CD4-positive, alpha-beta T cell treated with Interleukin-12 subunit alpha and Interleukin-12 subunit beta, for 1 hour (primary cell): ENCODE results near the gene FOXD4.
"Not testable (repeated sequence)": the region's sequence is repeated elsewhere in the genome, so short reads cannot be mapped to it uniquely, and the experiment has no call there.

Experiments used
- DNase-seq: peaks from one replicate; pipeline ENCODE4 v3.0.0-alpha.2; 2020

The FOXD4 gene

DNA sequence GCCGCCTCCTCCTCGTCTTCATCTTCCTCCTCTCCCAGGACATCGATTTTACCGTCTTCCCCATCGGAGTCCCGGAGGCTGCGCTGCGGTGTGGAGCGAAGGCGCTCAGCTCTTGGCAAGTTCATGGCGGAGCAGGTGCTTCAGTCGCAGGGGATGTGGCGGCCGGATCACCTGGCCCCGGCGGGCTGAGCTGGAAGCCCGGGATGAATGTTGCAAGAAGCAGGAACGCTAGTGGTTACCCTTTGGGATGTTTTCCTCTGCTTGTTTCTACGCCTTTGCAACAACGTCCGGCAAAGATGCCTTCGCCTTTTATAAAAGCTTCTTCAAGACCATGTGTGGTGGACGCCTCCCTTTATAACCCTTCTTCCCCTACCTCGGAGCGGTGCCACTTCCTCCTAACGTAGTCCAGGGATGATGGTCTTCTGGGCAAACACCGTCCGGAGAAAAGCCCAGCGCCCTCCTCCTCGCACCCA is at the start of gene FOXD4:
TSS of gene FOXD4 (minus strand) at position 423 of the 473 bp plus-strand sequence. CDS start at position 125, 298 bp downstream.
- DNase-seq = not testable (repeated sequence)

DNA sequence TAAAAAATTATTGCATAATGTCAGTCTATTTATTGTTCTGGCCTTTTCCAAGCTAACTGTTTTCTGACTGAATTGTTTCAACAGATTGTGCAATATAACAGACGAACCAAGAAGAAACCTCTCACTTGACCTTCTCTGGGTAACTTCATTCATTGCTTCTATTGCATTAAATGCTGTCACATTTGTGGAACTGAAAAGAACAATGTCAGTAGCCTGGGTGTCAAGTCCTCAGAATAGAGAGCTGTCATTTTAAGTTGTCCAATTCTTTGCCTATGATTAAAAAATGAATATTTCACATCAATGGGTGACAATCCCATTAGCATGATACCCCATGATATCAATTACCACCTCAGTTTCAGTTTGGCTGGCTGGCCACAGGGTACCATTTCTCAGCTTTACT is 41.7 kb upstream of the FOXD4 start:
- not testable (repeated sequence) for DNase-seq

GRCh38 chr9:151173-151572 is 33.0 kb upstream of the FOXD4 start:
- not testable (repeated sequence) for DNase-seq

DNA sequence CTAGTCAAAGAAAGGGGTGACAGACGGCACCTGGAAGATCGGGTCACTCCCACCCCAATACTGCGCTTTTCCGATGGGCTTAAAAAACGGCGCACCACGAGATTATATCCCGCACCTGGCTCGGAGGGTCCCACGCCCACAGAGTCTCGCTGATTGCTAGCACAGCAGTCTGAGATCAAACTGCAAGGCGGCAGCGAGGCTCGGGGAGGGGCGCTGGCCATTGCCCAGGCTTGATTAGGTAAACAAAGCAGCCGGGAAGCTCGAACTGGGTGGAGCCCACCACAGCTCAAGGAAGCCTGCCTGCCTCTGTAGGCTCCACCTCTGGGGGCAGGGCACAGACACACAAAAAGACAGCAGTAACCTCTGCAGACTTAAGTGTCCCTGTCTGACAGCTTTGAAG is 21.7 kb upstream of the FOXD4 start:
- DNase-seq = not testable (repeated sequence)

GRCh38 chr9:117144-117994 is 848 bp downstream of the FOXD4 start:
- peak; percentile 26 for DNase-seq

- not testable (repeated sequence) for DNase-seq
Observed at GRCh38 chr9:116239-117077, 1.8 kb downstream of the FOXD4 start.

DNA sequence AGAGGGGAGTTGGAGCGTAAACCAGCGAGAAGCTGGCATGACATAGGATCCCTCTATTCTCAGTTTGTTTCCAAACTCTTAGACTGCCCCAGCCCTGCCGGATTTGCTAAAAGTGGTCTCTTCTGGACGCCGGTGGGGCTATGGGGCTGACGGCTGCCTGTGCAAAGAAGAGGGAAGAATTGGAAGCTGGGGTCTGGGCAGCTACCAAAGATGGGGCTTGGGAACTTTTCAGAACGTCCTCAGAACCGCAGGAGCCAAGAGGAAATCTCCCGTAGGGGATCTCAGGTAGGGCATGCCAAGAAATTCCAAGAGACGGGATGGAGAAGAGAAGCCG is 3.1 kb downstream of the FOXD4 start:
- not testable (repeated sequence) for DNase-seq

GRCh38 chr9:114267-115117 is 3.7 kb downstream of the FOXD4 start:
- not testable (repeated sequence) for DNase-seq

DNA sequence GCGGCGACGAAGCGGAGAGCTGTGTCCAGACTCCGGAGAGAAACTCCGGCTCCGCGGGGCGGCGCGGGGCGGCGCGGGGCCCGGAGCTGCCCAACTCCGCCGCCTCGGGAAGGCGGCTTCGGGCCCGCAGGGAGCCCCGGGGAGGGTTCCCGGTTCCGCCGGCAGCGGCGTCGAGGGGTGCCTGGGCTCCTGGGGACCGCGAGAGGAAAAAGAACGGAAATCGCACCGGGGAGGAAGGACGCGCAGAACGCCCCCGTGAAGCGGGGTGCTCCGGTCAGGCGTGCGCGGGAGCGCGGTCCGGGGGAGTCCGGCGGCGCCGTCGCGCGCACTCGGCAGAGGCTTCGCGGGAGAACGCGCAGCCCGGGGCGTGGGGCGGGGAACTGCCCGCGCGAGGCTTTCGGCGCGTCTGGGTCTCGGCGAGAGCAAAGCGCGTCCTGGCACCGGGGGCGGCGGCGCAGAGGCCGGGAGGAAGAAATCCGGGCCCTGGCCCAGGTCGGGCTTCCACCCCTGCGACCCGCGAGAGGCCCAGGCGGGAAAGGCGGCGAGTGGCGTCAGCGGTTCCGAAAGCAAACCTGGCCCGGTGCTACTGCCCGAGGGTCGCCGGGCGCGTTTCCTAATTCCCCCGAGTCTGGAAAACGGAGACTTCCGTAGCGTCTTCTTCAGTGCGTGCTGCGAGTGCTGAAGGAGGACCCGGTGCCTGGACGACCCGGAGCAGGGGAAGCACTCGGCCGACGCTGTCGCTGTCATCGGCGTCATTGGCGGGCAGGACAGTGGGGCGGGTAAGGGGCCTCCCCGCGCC is 4.5 kb downstream of the FOXD4 start:
- peak; percentile 33 for DNase-seq

- DNase-seq = not testable (repeated sequence)
Observed at GRCh38 chr9:112589-113467, 5.4 kb downstream of the FOXD4 start.

- not testable (repeated sequence) for DNase-seq
Observed at GRCh38 chr9:110672-111071, 7.5 kb downstream of the FOXD4 start.

GRCh38 chr9:109540-109939 is 8.7 kb downstream of the FOXD4 start:
- DNase-seq = not testable (repeated sequence)

DNA sequence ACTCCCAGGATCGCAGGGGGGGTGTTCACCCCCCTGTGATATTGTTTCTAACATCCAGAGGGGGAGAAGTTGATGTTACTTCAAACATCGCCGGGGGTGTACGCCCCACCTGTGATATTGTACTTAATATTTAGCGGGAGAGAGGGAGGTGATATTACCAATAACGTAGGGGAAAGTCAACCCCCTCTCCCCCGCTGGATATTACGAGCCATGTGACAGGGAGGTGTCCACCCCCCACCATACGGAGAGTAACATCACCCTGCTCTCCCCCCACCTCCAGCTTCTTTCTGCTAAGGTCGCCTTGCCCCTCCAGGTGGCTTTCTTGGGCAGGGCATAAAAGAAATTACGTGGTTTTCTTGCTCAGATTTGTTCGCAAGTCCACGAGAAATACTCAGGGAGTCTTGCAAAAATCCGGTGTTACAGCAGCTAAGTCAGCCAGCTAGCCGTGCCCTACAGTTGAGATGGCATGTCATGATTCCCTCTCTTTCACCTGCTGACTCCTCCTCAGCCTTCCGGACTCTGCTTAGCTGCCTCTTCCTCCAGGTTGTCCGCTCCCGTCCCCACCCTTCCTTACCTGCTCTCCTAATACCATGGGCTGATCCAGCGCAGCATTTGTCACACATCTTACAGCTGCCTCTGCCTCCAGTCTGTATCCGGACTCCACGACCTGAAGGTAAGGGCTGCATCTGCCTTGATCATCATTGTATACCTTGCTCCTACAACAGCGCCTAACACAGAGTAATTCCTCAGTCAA is 9.3 kb downstream of the FOXD4 start:
- DNase-seq = not testable (repeated sequence)

DNA sequence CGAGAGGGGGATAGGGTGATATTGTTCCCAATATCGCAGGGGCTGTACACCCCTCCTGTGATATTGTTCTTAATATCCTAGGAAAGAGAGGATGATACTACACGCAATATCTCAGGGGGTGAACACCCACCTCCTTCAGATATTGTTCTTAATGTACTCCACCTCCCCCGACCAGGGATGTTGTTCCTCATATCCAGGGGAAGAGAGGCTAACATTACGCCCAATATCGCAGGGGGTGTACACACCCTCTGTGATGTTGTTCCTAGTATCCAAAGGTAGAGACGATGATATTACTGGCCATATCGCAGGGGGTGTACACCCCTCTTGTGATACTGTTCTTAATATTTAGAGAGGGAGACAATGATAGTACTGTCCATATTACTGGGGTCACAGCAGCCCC is 12.2 kb downstream of the FOXD4 start:
- not testable (repeated sequence) for DNase-seq

- DNase-seq = not testable (repeated sequence)
Observed at GRCh38 chr9:100430-100829, 17.8 kb downstream of the FOXD4 start.

- DNase-seq = not testable (repeated sequence)
Observed at GRCh38 chr9:99867-100266, 18.4 kb downstream of the FOXD4 start.

DNA sequence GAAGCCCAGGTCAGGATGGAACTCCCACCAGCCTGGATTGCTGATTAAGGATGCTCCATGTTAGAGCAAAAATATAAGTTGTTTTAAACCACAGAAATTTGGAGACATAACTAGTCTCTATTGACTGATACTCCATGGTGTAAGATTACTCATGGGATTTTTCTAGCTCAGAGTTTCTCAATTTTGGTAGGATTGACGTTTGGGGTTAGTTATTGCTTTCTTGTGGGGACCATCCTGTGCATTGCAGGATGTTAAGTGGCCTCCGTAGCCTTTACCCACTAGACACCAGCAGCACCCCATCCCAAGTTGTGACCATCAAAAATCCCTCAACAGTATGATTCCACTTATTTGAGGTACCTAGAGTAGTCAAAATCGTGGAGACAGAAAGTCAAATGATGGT is 19.4 kb downstream of the FOXD4 start:
- not testable (repeated sequence) for DNase-seq

DNA sequence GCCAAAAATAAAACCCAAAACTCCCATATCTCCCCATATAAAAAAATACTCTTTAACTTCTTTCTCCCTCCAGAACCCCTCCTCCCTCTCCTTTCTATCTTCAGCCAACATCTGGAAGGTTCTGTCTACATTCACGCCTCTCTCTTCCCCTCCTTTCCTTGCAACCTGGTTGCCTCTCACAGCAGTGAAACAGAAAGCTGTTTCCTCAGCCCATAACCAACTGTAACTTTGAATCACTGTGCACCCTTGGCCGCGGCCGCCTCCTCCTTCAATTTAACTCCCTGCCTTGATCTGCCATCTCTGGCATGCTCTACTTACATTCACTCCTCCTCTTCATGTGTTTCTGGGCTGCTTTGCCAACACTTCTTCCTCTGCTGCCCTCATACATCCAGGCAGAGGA is 23.2 kb downstream of the FOXD4 start:
- DNase-seq = not testable (repeated sequence)

GRCh38 chr9:94323-94722 is 23.9 kb downstream of the FOXD4 start:
- not testable (repeated sequence) for DNase-seq

DNA sequence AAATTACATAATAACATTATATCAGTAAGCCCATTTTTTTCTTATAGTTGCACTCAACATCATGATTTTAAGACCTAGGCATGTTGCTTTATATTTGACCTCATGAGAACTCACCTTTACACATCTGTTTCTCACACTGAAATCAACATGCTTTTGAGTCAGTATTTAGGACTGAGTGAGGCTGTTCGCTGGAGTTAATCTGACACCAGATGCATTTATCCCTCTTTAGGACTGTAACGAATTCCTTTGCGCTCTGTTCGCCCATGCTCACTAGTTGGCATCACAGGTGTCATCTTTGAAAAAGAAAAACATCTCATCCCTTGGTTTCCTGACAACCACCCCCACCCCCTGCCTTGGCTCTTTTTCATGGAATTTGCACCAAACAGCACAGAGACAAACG is 24.3 kb downstream of the FOXD4 start:
- DNase-seq = not testable (repeated sequence)
